T47D (cell line): Measurements from ENCODE around the gene KHK.

ENCODE experiments used
- DNase-seq, 2 experiments: peaks; one replicate each; pipeline versions ENCODE4 v3.0.0 to v3.0.0-alpha.2; 2011 to 2012; ENCODE audit warnings: low read depth in 1 of 2, low spot score in 1 of 2
- JUND ChIP-seq: IDR thresholded peaks from 2 replicates; pipeline ENCODE4 v1.6.1; 2012; ENCODE audit warnings: low read depth
- in situ Hi-C: cut with HindIII; loops from 2 replicates; pipeline ENCODE4 v1.10.0; 2016; ENCODE audit warnings: low sequenced_read_pairs, low pct_unique_long_range_greater_than_20kb

The KHK gene

DNA sequence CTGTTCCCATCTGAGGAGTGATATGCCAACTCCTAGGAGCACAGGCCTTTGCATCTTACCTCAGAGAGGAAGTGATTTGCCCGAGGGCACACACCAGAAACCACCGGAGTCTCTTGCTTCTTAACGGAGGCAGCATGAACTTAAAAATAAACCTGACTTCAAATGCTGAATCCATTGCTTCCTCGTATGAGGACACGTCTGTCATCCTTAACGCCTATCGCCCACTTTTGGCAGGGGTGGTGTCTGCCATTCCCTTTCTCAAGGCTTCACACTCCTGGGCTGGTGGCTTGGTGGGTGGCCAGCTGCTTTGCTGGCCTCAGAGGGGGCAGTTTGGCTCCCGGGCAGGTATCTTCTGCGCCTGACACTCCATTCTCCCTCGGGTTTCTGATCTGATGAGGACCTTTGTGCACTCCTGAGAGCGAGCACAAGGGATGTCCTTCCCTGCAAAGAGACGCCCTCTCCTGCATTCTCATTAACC lies 48.9 kb downstream of the KHK start:
- DNase-seq = no peak
- no peak for TF ChIP-seq JUND
- in situ Hi-C loops = no loop called here

DNA sequence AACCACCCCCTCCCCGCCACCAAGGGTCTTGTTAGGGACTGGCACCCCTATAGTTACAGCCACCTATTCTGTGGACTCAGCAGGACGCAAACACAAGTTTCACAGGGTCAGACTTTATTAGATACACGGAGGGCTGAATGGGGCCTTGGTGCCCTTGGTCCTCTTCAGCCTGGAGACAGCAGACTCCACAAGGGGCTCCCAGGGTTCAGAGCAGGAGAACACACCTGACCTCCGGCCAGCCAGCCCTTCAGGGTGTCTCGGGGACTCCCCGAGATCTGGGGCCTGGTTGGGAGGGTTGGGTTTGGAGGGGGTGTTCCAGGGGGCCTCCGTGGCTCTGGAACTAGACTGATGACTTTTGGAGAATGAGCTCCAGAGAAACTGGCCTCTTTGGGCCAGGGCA lies 50.2 kb downstream of the KHK start:
- DNase-seq = no peak
- no peak for TF ChIP-seq JUND
- in situ Hi-C loops = no loop called here

DNA sequence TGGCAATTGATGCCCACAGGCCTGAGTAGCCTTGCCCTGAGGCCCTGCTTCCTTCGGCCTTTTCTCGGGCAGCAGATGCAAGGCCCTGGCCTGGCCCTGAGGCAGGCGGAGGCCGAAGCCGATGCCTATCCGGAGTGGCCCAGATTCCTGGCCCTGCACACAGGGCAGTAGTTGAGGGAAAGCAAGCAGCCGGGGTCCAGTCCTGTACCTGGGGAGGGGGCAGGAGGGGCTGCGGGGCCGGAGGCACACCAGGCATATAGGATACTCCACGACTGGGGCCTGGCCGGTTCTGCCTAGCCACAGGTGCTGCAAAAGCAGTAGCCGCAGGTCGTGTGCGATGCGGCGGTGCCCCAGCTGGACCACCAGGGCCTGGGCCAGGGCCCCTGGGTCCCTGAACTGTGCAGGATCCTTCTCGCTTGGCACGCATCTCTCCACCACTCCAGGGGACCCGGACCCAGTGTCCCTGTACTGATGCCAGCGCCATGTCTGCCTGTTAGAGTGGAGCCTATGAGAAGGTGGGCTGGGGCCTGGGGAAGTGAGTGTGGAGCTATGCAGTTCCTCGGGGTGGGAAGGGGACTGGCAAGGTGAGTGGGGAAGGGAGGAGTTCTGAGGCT lies 50.9 kb downstream of the KHK start:
- no peak for DNase-seq

DNA sequence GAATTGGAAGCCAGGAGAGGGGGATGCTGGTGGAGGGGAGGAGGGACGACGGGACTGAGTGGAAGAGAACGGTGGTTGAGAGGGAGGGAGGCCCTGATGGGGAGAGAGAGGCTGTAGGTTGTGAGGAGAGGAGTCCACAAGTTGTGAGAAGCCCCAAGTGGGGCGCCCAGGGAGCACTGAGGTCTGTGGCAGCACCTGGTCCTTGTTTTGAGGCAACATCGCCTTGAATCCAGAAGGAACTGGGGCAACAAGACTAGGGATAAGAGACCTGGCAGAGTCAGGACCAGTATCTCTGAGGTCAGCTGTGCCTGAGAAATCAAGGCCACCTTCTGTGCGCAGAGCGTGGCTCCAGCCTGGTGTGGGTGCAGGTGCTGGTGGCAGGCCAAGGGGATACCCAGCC lies 51.5 kb downstream of the KHK start:
- no peak for TF ChIP-seq JUND
- no peak for DNase-seq
- in situ Hi-C loops = no loop called here

More for the DNA sequence above, 50.9 kb downstream of the KHK start:
- TF ChIP-seq JUND = no peak
- in situ Hi-C loops = no loop called here

DNA sequence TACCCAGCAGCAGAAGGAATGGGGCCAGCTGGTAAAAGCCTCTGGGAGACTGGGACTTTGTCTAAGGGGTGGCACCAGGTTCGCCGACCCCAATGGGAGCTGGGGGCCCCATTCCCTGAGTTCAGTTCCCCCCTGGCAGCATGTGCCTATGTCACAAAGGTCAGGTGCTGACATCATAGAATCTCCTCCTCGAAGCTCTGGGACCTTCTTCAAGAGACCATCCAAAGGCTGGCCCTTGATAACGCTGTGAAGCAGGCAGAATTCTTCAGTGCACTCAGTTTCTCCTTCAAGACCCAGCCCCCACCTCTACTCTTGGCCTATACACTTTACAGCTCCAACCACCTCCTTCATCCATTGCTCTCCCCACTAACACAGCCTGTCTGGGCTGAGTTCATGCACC lies 52.7 kb downstream of the KHK start, which contains the start of gene PRR30:
PRR30 (minus strand) TSS at position 101 of the 400 bp plus-strand sequence. CDS start 1,081 bp downstream, outside the sequence.
- no peak for DNase-seq

DNA sequence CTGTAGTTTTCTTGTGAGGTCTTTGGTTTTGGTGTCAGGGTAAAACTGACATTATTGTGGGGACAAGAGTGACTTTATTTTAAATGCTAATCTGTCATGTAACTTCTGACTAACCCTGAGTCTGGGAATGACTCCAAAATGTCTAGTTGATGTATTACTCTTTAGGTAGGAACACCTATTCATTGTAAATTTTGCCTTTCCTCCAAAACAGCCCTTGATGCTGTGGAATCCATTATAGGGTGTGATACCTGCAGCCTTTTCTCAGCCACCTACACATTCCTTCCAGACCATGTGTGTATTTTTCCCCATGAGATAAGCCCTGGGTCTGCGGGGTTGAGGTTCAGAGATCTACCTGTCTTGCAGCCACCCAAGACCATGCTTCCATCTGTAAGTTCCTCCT lies 56.7 kb downstream of the KHK start:
- no peak for DNase-seq
- in situ Hi-C loops = no loop called here

More for the DNA sequence above, 52.7 kb downstream of the KHK start, which contains the start of gene PRR30:
- in situ Hi-C loops = no loop called here
- no peak for TF ChIP-seq JUND

DNA sequence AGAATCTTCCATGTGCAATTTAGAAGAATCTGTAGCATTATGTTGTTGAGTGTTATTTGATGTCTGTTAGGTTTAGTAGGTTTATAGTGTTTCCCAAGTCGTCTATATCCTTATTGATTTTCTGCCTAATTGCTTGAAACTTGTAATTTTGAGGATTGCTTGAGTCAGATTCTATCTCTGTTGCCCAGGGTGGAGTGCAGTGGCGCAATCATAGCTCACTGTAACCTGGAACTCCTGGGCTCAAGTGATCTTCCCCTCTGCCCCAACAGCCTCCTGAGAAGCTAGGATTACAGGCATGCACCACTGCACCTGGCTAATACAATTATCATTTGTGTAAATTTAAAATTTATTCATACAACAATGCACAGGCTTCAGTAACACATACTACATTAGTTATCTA lies 59.1 kb downstream of the KHK start:
- DNase-seq = no peak
- TF ChIP-seq JUND = no peak
- in situ Hi-C loops = no loop called here

More for the DNA sequence above, 56.7 kb downstream of the KHK start:
- TF ChIP-seq JUND = no peak

DNA sequence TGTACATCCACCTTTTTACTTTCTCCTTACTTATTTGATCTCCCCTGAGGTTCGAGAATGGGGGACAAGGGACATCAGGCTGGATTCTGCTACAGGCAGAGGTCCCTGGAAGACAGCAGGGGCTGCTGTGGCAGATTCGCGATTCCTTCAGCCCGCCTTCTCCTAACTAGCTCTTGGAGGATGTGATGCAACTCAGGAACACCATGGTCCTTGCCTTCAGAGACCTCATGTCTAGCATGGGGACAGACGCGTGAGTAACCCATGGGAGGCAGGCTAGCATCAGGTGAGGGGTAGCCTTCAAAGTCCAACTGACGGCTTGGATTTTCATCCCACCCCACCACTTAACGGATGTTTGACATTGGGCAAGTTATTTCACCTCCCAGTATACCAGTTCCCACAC lies 61.4 kb downstream of the KHK start:
- in situ Hi-C loops = no loop called here
- TF ChIP-seq JUND = no peak

DNA sequence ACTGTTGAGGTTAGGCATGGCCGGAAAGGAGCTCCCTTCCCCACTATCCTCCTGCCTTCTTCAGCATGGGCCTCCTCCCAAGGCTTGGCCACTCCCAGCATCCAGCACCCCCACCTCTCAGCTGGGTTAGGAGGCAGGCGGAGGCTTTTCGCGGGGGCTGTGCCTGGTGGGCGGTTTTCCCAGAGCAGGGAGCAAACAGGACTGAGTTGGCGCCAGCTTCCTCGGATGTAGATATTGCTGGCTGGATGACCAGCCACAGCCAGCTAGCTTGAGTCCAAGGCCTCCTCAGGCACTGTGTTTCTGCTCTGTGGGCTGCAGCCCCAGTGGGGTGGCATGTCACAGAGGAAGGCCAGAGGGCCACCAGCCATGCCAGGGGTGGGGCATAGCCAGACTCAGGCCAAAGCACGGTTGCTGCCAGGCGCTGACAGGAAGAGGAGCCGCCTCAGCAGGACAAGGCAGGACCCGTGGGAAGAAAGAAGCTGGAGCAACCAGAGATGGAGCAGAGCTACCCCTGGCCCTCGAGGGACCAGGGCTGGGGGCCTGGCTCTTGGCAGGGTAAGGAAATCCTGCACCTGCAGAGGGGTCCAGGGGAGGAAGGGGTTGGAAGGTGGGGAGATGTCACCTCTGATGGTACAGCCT lies 62.3 kb downstream of the KHK start, which contains the start of gene TCF23:
TCF23 (plus strand) TSS at position 204 of the 639 bp plus-strand sequence; CDS start at position 334, 130 bp downstream.
- in situ Hi-C loops = no loop called here
- no peak for DNase-seq
- no peak for TF ChIP-seq JUND

More for the DNA sequence above, 61.4 kb downstream of the KHK start:
- DNase-seq = no peak

DNA sequence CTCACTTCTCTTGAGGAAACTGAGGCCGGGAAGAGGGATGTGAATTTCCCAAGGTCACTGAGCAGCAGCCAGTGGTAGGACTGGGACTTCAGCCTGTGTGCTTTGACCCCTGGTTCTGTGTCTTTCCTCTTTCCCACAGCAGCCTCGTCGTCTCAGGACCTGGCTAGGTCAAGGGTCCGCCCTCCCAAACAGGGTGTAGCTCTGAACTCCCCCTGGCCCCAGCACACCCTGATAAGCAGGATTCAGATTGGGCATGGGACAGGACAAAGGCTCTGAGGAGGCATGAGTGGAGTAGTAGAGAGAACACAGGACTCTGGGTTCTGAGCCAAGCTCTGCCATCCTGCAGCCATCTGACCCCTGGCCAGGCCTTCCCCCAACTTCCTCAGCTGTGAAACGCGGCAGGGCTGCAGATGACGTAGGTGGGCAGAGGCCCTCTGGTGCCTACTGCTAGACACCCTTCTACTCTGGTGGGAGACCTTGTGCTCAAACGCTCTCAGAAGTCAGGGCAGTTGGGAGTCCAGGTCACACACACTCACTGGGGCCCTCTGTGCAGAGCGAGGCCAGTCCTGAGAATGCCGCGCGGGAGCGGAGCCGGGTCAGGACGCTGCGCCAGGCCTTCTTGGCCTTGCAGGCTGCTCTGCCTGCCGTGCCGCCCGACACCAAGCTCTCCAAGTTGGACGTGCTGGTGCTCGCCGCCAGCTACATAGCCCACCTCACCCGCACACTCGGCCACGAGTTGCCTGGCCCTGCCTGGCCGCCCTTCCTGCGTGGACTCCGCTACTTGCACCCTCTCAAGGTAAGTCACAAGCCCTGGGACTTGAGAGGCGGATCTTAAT lies 63.2 kb downstream of the KHK start:
- no peak for DNase-seq
- no peak for TF ChIP-seq JUND
- in situ Hi-C loops = no loop called here
